Esophagus squamous epithelium (tissue), 5 donors: ENCODE measurements around the gene LRP1B. TPM values are rescaled to one million over a fixed set of nuclear protein-coding genes. Genes with fewer than 3 reads are reported as not detected.
A peak's percentile ranks its signal among the peaks of the same experiment; 100 is the strongest.

Experiments
- DNase-seq: peaks from one replicate; lab custom pipeline; 2025; lab: John Stamatoyannopoulos, UW
- H3K27ac ChIP-seq, 4 donors: fragments of 200-600 bp; sonication (generic); one replicate each; pipeline ENCODE4 v1.5.1; 2016 to 2019; ENCODE audit warnings: mild to moderate bottlenecking in 1 of 4
- H3K27me3 ChIP-seq, 4 donors: fragments of 200-600 bp; sonication (generic); 1 replicate in 3 of 4; 2 replicates in 1 of 4; pipeline versions ENCODE4 v1.5.1 to v1.6.0; 2017 to 2021; ENCODE audit warnings: antibody characterized with exemption in 1 of 4
- H3K36me3 ChIP-seq, 3 donors: fragments of 200-600 bp; sonication (generic); one replicate each; pipeline ENCODE4 v1.5.1; 2016 to 2019
- H3K4me1 ChIP-seq, 3 donors: fragments of 200-600 bp; sonication (generic); one replicate each; pipeline ENCODE4 v1.5.1; 2017 to 2019
- H3K4me3 ChIP-seq, 4 donors: fragments of 200-600 bp; sonication (generic); 1 replicate in 3 of 4; 2 replicates in 1 of 4; pipeline ENCODE4 v1.5.1; 2016 to 2019; ENCODE audit warnings: mild to moderate bottlenecking in 2 of 4, moderate library complexity in 1 of 4
- H3K9me3 ChIP-seq, 3 donors: fragments of 200-600 bp; sonication (generic); one replicate each; pipeline ENCODE4 v1.5.1; 2016 to 2019
- CTCF ChIP-seq, 6 experiments: fragments of 450-650 bp in 4 of 6; fragments of 200-600 bp in 2 of 6; sonication (generic) in 2 of 6; IDR thresholded peaks; one replicate each; pipeline ENCODE4 v1.5.1; 2016 to 2019; ENCODE audit warnings: antibody characterized with exemption in 6 of 6, mild to moderate bottlenecking in 4 of 6, moderate library complexity in 4 of 6
- POLR2A ChIP-seq, 4 donors: fragments of 450-650 bp; IDR thresholded peaks; one replicate each; pipeline ENCODE4 v1.6.1; 2017; ENCODE audit warnings: antibody characterized with exemption in 4 of 4, mild to moderate bottlenecking in 4 of 4, moderate library complexity in 3 of 4
- WGBS, 2 donors: methylation state at CpG; one replicate each; pipeline ENCODE4 v1.1.5; 2018; 5-methylcytosine and 5-hydroxymethylcytosine counted together
- intact Hi-C: fragments of 100-400 bp; cut with DNase I; formaldehyde crosslinking; loops from one replicate; pipeline ENCODE4 v1.15.0; 2022
- total RNA-seq, 4 donors: library from RNA; depleted of rRNA; stranded (reverse); fragments of >200 nt; gene quantifications; one replicate each; pipeline ENCODE4 v1.1.0, GENCODE V29; 2016
- donor health status: DM: yes; HTN: yes; CAD: no.

LRP1B gene
- total RNA-seq, 4 donors from 2014 or later: 0.04 to 1.1 (median 0.23) TPM

DNA sequence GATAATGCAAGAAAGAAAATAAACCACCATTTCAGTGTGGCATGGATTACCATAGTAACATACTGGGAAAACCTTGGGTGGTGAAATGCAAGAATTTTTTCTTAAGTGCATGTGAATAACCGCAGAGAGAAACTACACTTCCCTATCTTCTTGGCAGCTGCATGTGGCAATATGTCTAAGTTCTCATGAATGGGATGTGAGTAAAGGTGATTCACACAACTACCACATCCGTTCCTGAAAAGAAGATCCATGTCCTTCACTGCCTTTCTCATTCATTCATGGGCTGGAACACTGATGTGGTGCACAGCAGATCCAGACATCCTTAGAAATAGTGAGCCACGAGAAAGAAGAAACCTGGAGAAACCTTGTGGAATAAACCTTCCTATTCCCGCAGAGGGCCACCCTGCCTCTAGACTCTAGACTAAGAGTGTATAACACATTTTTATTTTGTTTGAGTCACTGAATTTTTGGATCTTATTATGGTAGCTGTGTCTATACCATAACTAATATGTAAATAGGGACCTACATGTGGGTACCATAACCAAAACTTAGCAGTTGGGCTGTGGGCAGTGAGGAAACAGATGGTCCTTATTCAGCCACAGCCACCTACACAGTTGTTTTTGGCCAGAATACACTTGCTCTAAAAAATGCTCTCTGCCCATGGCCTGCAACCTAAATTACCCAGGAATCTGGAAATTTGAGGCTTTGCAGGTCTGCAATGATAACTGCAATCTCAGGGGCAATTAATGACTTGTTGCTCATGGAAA is 573.3 kb downstream of the LRP1B start:
- intact Hi-C loops: no loop called here
- Histone ChIP-seq H3K27ac (no peak overlapping the region), H3K4me3 (no peak overlapping the region), H3K36me3 (no peaks in the 10 kb centered on the region), H3K27me3 (no peaks in the 10 kb centered on the region), H3K9me3 (no peaks in the 10 kb centered on the region), H3K4me1 (no peaks in the 10 kb centered on the region)
- TF ChIP-seq CTCF (IDR thresholded peaks at IDR 0.05): no peak
- TF ChIP-seq POLR2A (IDR thresholded peaks at IDR 0.05): no peak
- no peak for DNase-seq
- 53 to 55% methylated on average over 4 of the region's 4 CpGs for whole genome bisulfite sequencing, 2 donors

- Histone ChIP-seq H3K27ac (no peak overlapping the region), H3K4me1 (no peaks in the 10 kb centered on the region), H3K9me3 (no peaks in the 10 kb centered on the region), H3K4me3 (no peak overlapping the region), H3K36me3 (no peaks in the 10 kb centered on the region), H3K27me3 (no peaks in the 10 kb centered on the region)
- WGBS, 2 donors: 34 to 35% methylated on average over 5 of the region's 5 CpGs
- DNase-seq: no peak
- no peak for TF ChIP-seq CTCF (IDR thresholded peaks at IDR 0.05)
- TF ChIP-seq POLR2A (IDR thresholded peaks at IDR 0.05): no peak
- intact Hi-C loops: no loop called here
These were observed 574.8 kb downstream of the LRP1B start for GRCh38 chr2:141555876-141556470.

DNA sequence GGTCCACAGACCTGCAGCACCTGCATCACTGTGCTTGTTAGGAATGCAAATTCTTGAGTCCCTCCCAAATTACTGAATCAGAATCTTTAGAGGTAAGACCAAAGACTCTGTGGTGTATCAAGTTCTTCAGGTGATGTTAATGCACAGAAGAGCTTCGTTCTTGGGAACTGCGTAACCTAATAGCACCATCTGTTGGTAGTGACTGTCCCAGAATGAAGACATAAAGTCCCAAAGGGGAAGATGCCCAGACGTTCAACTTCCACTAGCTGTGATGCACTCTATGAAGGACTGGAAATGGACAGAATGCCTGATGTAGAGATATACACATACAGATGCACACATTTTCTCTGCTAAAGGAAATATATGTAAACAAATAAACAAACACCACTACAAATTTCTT is 576.0 kb downstream of the LRP1B start:
- 7 to 15% methylated on average over 3 of the region's 3 CpGs for WGBS, 2 donors
- Histone ChIP-seq H3K27ac (no peak overlapping the region), H3K36me3 (no peaks in the 10 kb centered on the region), H3K27me3 (no peaks in the 10 kb centered on the region), H3K9me3 (no peaks in the 10 kb centered on the region), H3K4me3 (no peak overlapping the region), H3K4me1 (no peaks in the 10 kb centered on the region)
- DNase-seq: no peak
- peak in 3 of 6 experiments; percentile 26 to 54 (median 35) for TF ChIP-seq CTCF (IDR thresholded peaks at IDR 0.05)
- no peak for TF ChIP-seq POLR2A (IDR thresholded peaks at IDR 0.05)
- intact Hi-C loops: no loop called here

GRCh38 chr2:141534666-141535362 is 596.0 kb downstream of the LRP1B start:
- intact Hi-C loops: no loop called here
- H3K27me3 ChIP-seq: no peaks in the 10 kb centered on the region
- H3K36me3 ChIP-seq: no peaks in the 10 kb centered on the region
- no peak for DNase-seq
- TF ChIP-seq POLR2A (IDR thresholded peaks at IDR 0.05): no peak
- no peak for TF ChIP-seq CTCF (IDR thresholded peaks at IDR 0.05)
- WGBS, 2 donors: 55 to 62% methylated on average over 4 of the region's 4 CpGs
- no peaks in the 10 kb centered on the region for H3K9me3 ChIP-seq
- no peak overlapping the region for H3K27ac ChIP-seq
- no peak overlapping the region for H3K4me3 ChIP-seq
- no peaks in the 10 kb centered on the region for H3K4me1 ChIP-seq

DNA sequence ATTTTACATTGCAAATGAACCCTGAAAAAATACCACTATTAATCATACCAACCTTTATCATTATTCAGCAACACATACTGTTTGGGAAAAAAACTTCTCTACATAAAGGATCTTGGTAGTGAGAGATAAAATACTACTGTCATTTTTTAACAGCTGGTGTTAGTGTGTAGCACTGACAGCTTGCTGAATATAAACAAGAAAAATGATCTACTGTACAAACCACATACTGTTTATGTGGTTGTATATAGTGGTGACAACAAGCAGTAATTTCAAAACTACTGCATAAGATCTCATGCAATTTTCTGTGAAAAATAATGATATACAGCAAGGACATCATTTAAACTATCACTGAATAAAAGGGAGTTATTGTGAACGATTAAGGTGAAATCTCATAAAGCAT is 601.2 kb downstream of the LRP1B start:
- intact Hi-C loops: no loop called here
- 65 to 71% methylated on average over 1 of the region's 1 CpG for WGBS, 2 donors
- H3K36me3 ChIP-seq: no peaks in the 10 kb centered on the region
- H3K27ac ChIP-seq: no peak overlapping the region
- TF ChIP-seq CTCF (IDR thresholded peaks at IDR 0.05) (no peak), POLR2A (IDR thresholded peaks at IDR 0.05) (no peak)
- H3K4me3 ChIP-seq: no peak overlapping the region
- no peaks in the 10 kb centered on the region for H3K27me3 ChIP-seq
- H3K4me1 ChIP-seq: no peaks in the 10 kb centered on the region
- no peak for DNase-seq
- H3K9me3 ChIP-seq: no peaks in the 10 kb centered on the region
